Endodermal cell (in vitro differentiated cells): Measurements from ENCODE around the gene HES6. TPM values are rescaled to one million over a fixed set of nuclear protein-coding genes. Genes with fewer than 3 reads are reported as not detected.

Experiments
- DNase-seq: peaks from one replicate; pipeline ENCODE4 v3.0.0-alpha.2; 2017
- H3K27ac ChIP-seq: 2 replicates; pipeline ENCODE4 v1.5.1; 2013; ENCODE audit warnings: mild to moderate bottlenecking, low read depth, low read length, moderate library complexity
- H3K27me3 ChIP-seq: 2 replicates; pipeline ENCODE4 v1.6.1; 2013; ENCODE audit warnings: mild to moderate bottlenecking, low read length, moderate library complexity; ENCODE audit not compliant: insufficient read depth, control insufficient read depth, poor library complexity, severe bottlenecking
- H3K36me3 ChIP-seq: 2 replicates; pipeline ENCODE4 v1.7.0; 2013; ENCODE audit warnings: mild to moderate bottlenecking, low read length, moderate library complexity; ENCODE audit not compliant: control insufficient read depth, insufficient read depth
- H3K4me1 ChIP-seq: one replicate; pipeline ENCODE4 v1.7.0; 2013; ENCODE audit warnings: low read length; ENCODE audit not compliant: control insufficient read depth, insufficient read depth
- H3K4me3 ChIP-seq: 2 replicates; pipeline ENCODE4 v1.5.1; 2013; ENCODE audit warnings: mild to moderate bottlenecking, low read length, moderate library complexity
- H3K9ac ChIP-seq: 2 replicates; pipeline ENCODE4 v1.6.1; 2013; ENCODE audit warnings: mild to moderate bottlenecking, low read length, moderate library complexity; ENCODE audit not compliant: poor library complexity, severe bottlenecking; ENCODE audit errors: extremely low read depth
- H3K9me3 ChIP-seq: 2 replicates; pipeline ENCODE4 v1.6.1; 2013; ENCODE audit warnings: mild to moderate bottlenecking, low read length, moderate library complexity; ENCODE audit not compliant: control insufficient read depth
- H3K27ac Mint-ChIP-seq: 2 replicates; pipeline ENCODE4 v1.8.0; 2020; ENCODE audit warnings: mixed read lengths
- H3K27me3 Mint-ChIP-seq: 2 replicates; pipeline ENCODE4 v1.8.0; 2021; ENCODE audit warnings: mild to moderate bottlenecking, mixed read lengths; ENCODE audit not compliant: insufficient read depth
- H3K36me3 Mint-ChIP-seq: 2 replicates; pipeline ENCODE4 v1.8.0; 2020; ENCODE audit warnings: low read depth, mixed read lengths
- H3K4me1 Mint-ChIP-seq: 2 replicates; pipeline ENCODE4 v1.8.0; 2020; ENCODE audit warnings: mixed read lengths
- H3K4me3 Mint-ChIP-seq: 2 replicates; pipeline ENCODE4 v1.8.0; 2020; ENCODE audit warnings: mild to moderate bottlenecking, moderate library complexity, mixed read lengths
- H3K9me3 Mint-ChIP-seq: 2 replicates; pipeline ENCODE4 v1.8.0; 2020; ENCODE audit warnings: mild to moderate bottlenecking, mixed read lengths
- WGBS, 2 experiments: methylation state at CpG; one replicate each; pipeline versions ENCODE4 v1.1.5 to v1.1.7; 2013; ENCODE audit warnings: missing lambda C conversion rate in 2 of 2, mixed read lengths in 1 of 2; ENCODE audit not compliant: insufficient coverage in 1 of 2, insufficient read length in 1 of 2; 5-methylcytosine and 5-hydroxymethylcytosine counted together
- total RNA-seq, 2 donors: library from RNA; stranded (reverse); fragmentation: NEBNext Ultra II Directional in 1 of 2; extraction: Animal tissue kit (Norgen Biotek cat#: 25700) in 1 of 2; gene quantifications; 2 replicates in 1 of 2; 3 replicates in 1 of 2; pipeline ENCODE4 v1.2.1, GENCODE V29; 2021
- TF ChIP-seq, protein P1 (sequence below): fragments of 200-600 bp; sonication (generic); conservative IDR thresholded peaks from 2 replicates; pipeline ENCODE4 v1.5.0; 2021; ENCODE audit warnings: antibody characterized with exemption, mild to moderate bottlenecking

The HES6 gene
- total RNA-seq, 2 donors from 2014 or later = 17.8 to 26.3 TPM

DNA sequence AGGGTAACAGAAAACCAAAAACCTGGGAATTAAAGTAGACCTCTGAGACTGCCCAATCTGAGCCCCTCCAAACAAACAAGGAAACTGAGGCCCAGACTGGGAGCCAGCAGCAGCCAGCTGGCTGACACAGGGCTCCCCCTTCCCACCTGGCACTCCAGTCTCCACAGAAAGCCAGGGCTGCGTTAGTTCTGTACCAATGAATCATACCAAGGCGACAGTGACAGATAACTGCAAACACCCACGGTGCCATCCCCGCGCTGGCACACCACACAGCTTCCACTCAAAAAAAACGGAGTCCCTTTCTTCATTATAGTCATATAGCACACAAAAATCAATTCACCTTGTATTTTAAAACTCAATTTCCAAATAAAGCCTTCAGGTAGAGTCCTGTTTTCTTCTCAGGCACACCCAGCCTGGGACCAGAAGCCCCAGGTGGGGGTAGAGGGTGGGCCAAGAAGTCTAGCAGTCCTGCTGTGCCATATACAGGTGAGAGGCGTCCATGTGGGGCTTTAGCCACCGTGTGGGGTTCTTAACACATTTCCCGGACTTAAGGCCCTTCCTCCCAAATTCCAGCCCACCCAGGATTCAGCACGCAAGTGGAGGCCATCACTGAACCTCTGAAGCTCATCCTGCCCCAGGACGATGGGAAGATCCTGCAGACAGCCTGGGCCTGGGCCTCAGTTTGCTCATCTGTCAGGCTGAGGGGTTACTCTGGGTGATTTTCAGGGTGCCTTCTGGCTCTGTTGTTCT, 47.3 kb upstream of the HES6 start:
- H3K9me3 Mint-ChIP-seq = no peaks in the 10 kb centered on the region
- H3K36me3 Mint-ChIP-seq = peaks cover 5% of the 10 kb centered on the region
- H3K4me3 ChIP-seq = peak overlapping the region; percentile 79
- H3K4me1 Mint-ChIP-seq = peaks cover 51% of the 10 kb centered on the region
- H3K4me3 Mint-ChIP-seq = peak overlapping the region; percentile 72
- H3K27ac Mint-ChIP-seq = peak overlapping the region; percentile 97
- H3K9me3 ChIP-seq = no peaks in the 10 kb centered on the region
- peaks cover 36% of the 10 kb centered on the region for H3K4me1 ChIP-seq
- peak overlapping the region; percentile 3 for H3K27ac ChIP-seq
- peak overlapping the region; percentile 91 for H3K9ac ChIP-seq
- WGBS, 2 experiments = 80 to 92% methylated on average over 6 to 11 of the region's 11 CpGs
- no peaks in the 10 kb centered on the region for H3K36me3 ChIP-seq
- TF ChIP-seq, protein P1, sequence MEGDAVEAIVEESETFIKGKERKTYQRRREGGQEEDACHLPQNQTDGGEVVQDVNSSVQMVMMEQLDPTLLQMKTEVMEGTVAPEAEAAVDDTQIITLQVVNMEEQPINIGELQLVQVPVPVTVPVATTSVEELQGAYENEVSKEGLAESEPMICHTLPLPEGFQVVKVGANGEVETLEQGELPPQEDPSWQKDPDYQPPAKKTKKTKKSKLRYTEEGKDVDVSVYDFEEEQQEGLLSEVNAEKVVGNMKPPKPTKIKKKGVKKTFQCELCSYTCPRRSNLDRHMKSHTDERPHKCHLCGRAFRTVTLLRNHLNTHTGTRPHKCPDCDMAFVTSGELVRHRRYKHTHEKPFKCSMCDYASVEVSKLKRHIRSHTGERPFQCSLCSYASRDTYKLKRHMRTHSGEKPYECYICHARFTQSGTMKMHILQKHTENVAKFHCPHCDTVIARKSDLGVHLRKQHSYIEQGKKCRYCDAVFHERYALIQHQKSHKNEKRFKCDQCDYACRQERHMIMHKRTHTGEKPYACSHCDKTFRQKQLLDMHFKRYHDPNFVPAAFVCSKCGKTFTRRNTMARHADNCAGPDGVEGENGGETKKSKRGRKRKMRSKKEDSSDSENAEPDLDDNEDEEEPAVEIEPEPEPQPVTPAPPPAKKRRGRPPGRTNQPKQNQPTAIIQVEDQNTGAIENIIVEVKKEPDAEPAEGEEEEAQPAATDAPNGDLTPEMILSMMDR = no peak
- no peaks in the 10 kb centered on the region for H3K27me3 Mint-ChIP-seq
- DNase-seq = no peak
- no peaks in the 10 kb centered on the region for H3K27me3 ChIP-seq

DNA sequence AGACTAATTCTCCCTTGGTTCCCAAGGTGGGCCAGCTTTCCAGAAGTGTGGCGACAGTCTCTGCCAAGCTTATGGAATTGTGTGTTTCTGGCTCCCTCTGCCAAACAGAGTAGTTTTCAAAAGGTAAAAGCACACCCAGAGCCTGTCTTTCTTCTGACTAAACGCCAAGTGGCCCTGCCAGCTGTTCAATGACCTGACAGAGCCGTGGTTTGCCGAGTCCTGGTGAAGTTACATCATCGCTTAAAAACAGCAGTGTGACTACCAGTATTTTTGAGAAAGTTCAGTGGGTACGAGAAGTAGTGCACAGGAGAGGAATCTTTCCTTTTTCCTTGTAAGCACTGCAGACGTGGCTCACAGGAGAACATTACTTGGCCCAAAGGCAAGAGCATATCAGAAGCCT, 46.7 kb upstream of the HES6 start:
- Histone ChIP-seq H3K27me3 (no peaks in the 10 kb centered on the region), H3K4me3 (peak overlapping the region; percentile 79), H3K27ac (peak overlapping the region; percentile 85), H3K36me3 (no peaks in the 10 kb centered on the region), H3K9me3 (no peaks in the 10 kb centered on the region), H3K4me1 (peaks cover 36% of the 10 kb centered on the region), H3K9ac (peak overlapping the region; percentile 91)
- no peak for DNase-seq
- 87 to 89% methylated on average over 7 of the region's 7 CpGs for WGBS, 2 experiments
- H3K4me3 Mint-ChIP-seq = peak overlapping the region; percentile 72
- H3K27me3 Mint-ChIP-seq = no peaks in the 10 kb centered on the region
- H3K4me1 Mint-ChIP-seq = peaks cover 51% of the 10 kb centered on the region
- H3K9me3 Mint-ChIP-seq = no peaks in the 10 kb centered on the region
- H3K36me3 Mint-ChIP-seq = peaks cover 5% of the 10 kb centered on the region
- TF ChIP-seq, protein P1 = no peak
- H3K27ac Mint-ChIP-seq = peak overlapping the region; percentile 97

DNA sequence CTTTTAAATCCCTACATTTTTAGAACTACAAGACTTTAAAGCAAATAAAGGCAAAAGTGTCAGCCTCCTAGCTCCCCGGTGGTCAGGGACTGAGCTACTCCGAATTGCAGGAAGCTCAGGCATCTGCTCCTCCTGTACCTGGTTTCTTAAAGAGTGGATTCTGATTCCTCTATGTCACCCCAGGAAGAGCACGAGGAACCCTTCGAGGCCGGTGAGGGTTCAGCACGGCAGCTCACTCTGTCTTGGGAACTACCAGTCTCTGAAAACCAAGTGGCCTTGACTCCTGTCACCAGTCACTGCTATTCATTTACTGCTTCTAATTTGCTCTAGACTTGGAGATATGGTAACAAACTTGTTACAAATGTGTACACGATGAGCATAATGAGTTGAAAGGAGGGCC, 46.3 kb upstream of the HES6 start:
- Histone ChIP-seq H3K27ac (peak overlapping the region; percentile 85), H3K4me1 (peaks cover 36% of the 10 kb centered on the region), H3K9ac (peak overlapping the region; percentile 91), H3K4me3 (peak overlapping the region; percentile 79), H3K9me3 (no peaks in the 10 kb centered on the region), H3K27me3 (no peaks in the 10 kb centered on the region), H3K36me3 (no peaks in the 10 kb centered on the region)
- 48 to 55% methylated on average over 3 to 7 of the region's 7 CpGs for WGBS, 2 experiments
- Mint-ChIP-seq H3K27ac (peak overlapping the region; percentile 97), H3K36me3 (peaks cover 5% of the 10 kb centered on the region), H3K4me1 (peaks cover 51% of the 10 kb centered on the region), H3K27me3 (no peaks in the 10 kb centered on the region), H3K9me3 (no peaks in the 10 kb centered on the region), H3K4me3 (peak overlapping the region; percentile 72)
- TF ChIP-seq, protein P1 = no peak
- no peak for DNase-seq
